ENCODE results near the gene CRTAC1. TPM values are rescaled to one million over a fixed set of nuclear protein-coding genes. Genes with fewer than 3 reads are reported as not detected.
A peak's percentile ranks its signal among the peaks of the same experiment; 100 is the strongest.

CRTAC1 gene
- total RNA-seq, 1 donor from 2014 or later, result 0.66 TPM

DNA sequence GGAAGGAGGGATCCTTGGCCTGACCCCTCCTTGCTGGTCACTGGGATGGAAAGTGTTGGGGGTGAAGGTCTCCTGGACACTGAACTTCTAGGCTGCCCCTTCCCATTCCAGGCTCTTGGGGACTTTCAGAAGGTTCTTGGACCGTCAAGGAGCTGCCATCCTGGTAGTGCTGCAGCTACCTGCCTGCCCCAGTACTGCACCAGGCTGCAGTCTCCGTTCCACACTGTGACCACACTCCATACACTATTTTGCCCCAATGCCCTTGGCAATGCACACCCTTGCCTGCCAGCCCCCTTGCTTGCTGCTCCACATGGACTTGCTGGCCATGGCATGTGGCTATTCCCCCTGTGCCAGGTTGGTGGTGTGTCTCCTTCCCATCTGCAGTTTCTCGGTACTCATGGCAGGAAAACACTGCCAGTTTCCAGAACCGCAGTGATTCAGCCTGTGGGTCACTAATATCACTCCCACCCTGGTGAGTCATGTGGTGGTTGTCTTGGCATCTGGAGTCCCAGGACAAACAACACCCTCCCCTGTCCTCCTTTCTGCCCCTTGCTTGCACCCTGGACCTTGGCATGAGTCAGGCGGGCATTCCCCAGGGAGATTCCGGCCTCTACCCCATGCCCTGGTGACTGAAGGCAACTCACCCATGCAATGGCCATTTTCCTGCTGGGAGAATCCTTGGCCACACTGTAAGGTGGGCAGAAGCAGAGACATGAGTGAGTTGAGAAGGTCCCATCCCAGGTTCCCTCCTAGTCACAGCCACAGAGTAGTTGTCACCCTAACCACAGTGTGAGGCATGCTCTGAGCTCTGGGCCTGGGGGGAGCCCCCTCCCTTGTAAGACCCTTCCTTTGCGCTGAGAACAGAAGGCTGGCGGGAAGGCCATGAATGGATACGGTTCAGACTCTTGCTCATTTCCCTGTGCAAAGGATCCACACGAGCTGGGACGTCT lies 148.0 kb downstream of the CRTAC1 start:
- Histone ChIP-seq H3K4me3 (ENCODE audit: insufficient read depth, low read depth, low read length) (no peak overlapping the region), H3K4me2 (ENCODE audit: low read length) (peak overlapping the region; percentile 43), H3K79me2 (ENCODE audit: insufficient read depth, low read length) (no peaks in the 10 kb centered on the region), H3K36me3 (ENCODE audit: insufficient read depth, low read length) (no peaks in the 10 kb centered on the region), H4K20me1 (ENCODE audit: insufficient read depth, low read length) (no peaks in the 10 kb centered on the region), H3K27me3 (ENCODE audit: insufficient read depth, low read length) (peaks cover 1% of the 10 kb centered on the region), H2AFZ (ENCODE audit: low read depth, low read length) (no peak overlapping the region), H3K9ac (ENCODE audit: low read length) (peak overlapping the region; percentile 17), H3K9me3 (ENCODE audit: insufficient read depth, low read depth, low read length) (no peaks in the 10 kb centered on the region), H3K4me1 (ENCODE audit: insufficient read depth, low read length) (peaks cover 10% of the 10 kb centered on the region), H3K27ac (ENCODE audit: low read depth, low read length) (peak overlapping the region; percentile 40)
- peaks cover 38% of the 10 kb centered on the region for H3K27me3 Mint-ChIP-seq (ENCODE audit: low read depth, unreplicated experiment)
- H3K4me1 Mint-ChIP-seq (ENCODE audit: low read depth, unreplicated experiment), result peaks cover 4% of the 10 kb centered on the region
- no peak overlapping the region for H3K4me3 Mint-ChIP-seq (ENCODE audit: unreplicated experiment)
- no peak overlapping the region for H3K27ac Mint-ChIP-seq (ENCODE audit: unreplicated experiment)
- peaks cover 2% of the 10 kb centered on the region for H3K9me3 Mint-ChIP-seq (ENCODE audit: unreplicated experiment)
- TF ChIP-seq EZH2 (IDR thresholded peaks at IDR 0.05; ENCODE audit: insufficient read depth, low read length), result no peak
- TF ChIP-seq, protein P1, sequence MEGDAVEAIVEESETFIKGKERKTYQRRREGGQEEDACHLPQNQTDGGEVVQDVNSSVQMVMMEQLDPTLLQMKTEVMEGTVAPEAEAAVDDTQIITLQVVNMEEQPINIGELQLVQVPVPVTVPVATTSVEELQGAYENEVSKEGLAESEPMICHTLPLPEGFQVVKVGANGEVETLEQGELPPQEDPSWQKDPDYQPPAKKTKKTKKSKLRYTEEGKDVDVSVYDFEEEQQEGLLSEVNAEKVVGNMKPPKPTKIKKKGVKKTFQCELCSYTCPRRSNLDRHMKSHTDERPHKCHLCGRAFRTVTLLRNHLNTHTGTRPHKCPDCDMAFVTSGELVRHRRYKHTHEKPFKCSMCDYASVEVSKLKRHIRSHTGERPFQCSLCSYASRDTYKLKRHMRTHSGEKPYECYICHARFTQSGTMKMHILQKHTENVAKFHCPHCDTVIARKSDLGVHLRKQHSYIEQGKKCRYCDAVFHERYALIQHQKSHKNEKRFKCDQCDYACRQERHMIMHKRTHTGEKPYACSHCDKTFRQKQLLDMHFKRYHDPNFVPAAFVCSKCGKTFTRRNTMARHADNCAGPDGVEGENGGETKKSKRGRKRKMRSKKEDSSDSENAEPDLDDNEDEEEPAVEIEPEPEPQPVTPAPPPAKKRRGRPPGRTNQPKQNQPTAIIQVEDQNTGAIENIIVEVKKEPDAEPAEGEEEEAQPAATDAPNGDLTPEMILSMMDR (IDR thresholded peaks at IDR 0.05; ENCODE audit: insufficient read depth, low read depth, low read length), result no peak
- DNase-seq (ENCODE audit: low read depth) (peak; percentile 90), FAIRE-seq (peak; percentile 83)
- H3K36me3 Mint-ChIP-seq (ENCODE audit: low read depth, unreplicated experiment), result no peaks in the 10 kb centered on the region

DNA sequence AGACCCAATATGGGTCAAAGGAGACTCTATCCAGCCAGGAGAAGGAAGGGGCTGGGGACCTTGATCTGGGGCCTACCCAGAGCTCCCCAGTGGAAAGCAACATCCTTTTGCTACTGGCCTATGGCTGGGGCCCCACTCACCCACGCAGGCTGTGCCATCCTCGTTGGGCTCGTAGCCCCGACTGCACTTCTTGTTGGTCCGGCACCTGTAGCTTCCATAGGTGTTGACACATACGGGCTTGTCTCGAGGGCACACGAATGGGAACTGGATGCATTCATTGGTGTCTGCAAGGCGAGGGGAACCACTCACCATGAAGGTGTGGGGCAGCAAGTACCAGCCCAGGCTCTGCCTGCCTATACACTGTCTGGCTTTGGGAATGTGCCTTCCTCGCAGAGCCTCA lies 150.3 kb downstream of the CRTAC1 start:
- H3K4me2 ChIP-seq (ENCODE audit: low read length), result no peak overlapping the region

More for the DNA sequence above, 150.3 kb downstream of the CRTAC1 start:
- H3K36me3 ChIP-seq (ENCODE audit: insufficient read depth, low read length), result no peaks in the 10 kb centered on the region
- peaks cover 10% of the 10 kb centered on the region for H3K4me1 ChIP-seq (ENCODE audit: insufficient read depth, low read length)
- no peaks in the 10 kb centered on the region for H3K79me2 ChIP-seq (ENCODE audit: insufficient read depth, low read length)
- peaks cover 2% of the 10 kb centered on the region for H3K9me3 Mint-ChIP-seq (ENCODE audit: unreplicated experiment)
- peaks cover 4% of the 10 kb centered on the region for H3K4me1 Mint-ChIP-seq (ENCODE audit: low read depth, unreplicated experiment)
- peaks cover 9% of the 10 kb centered on the region for H3K27me3 ChIP-seq (ENCODE audit: insufficient read depth, low read length)
- H3K4me3 Mint-ChIP-seq (ENCODE audit: unreplicated experiment), result no peak overlapping the region
- H3K27me3 Mint-ChIP-seq (ENCODE audit: low read depth, unreplicated experiment), result peaks cover 41% of the 10 kb centered on the region
- no peak for DNase-seq (ENCODE audit: low read depth)
- no peak overlapping the region for H3K27ac ChIP-seq (ENCODE audit: low read depth, low read length)
- H3K4me3 ChIP-seq (ENCODE audit: insufficient read depth, low read depth, low read length), result no peak overlapping the region
- no peak overlapping the region for H2AFZ ChIP-seq (ENCODE audit: low read depth, low read length)
- H3K27ac Mint-ChIP-seq (ENCODE audit: unreplicated experiment), result no peak overlapping the region
- H3K9ac ChIP-seq (ENCODE audit: low read length), result no peak overlapping the region
- no peaks in the 10 kb centered on the region for H4K20me1 ChIP-seq (ENCODE audit: insufficient read depth, low read length)
- H3K9me3 ChIP-seq (ENCODE audit: insufficient read depth, low read depth, low read length), result no peaks in the 10 kb centered on the region
- H3K36me3 Mint-ChIP-seq (ENCODE audit: low read depth, unreplicated experiment), result no peaks in the 10 kb centered on the region
- TF ChIP-seq, protein P1 (IDR thresholded peaks at IDR 0.05; ENCODE audit: insufficient read depth, low read depth, low read length), result no peak
- TF ChIP-seq EZH2 (IDR thresholded peaks at IDR 0.05; ENCODE audit: insufficient read depth, low read length), result no peak
- no peak for FAIRE-seq

Data from astrocyte (in vitro differentiated cells and primary cell).